HepG2 (cell line): ENCODE data around the gene UCK2. TPM values are rescaled to one million over a fixed set of nuclear protein-coding genes. Genes with fewer than 3 reads are reported as not detected.

Experiments
- BCL6 ChIP-seq: IDR thresholded peaks from 2 replicates; pipeline ENCODE4 v1.6.1; 2016; ENCODE audit warnings: missing genetic modification reagents, missing compliant biosample characterization
- CENPBD1 ChIP-seq: sonication (generic); formaldehyde crosslinking; IDR thresholded peaks from 2 replicates; pipeline ENCODE4 v1.8.0; 2022; ENCODE audit warnings: missing genetic modification reagents, low read depth, mild to moderate bottlenecking, borderline replicate concordance
- CREB3 ChIP-seq: sonication (generic); formaldehyde crosslinking; IDR thresholded peaks from 2 replicates; pipeline ENCODE4 v1.5.0; 2020; ENCODE audit warnings: missing genetic modification reagents
- FOXA1 ChIP-seq, 2 experiments: fragments of 450-650 bp in 1 of 2; sonication (generic) in 1 of 2; formaldehyde crosslinking in 1 of 2; IDR thresholded peaks; 2 replicates each; pipeline versions ENCODE4 v1.4.0 to v1.6.1; 2016 to 2020; ENCODE audit warnings: missing genetic modification reagents in 1 of 2
- HOXA3 ChIP-seq: sonication (generic); formaldehyde crosslinking; IDR thresholded peaks from 2 replicates; pipeline ENCODE4 v1.5.0; 2020; ENCODE audit warnings: missing genetic modification reagents
- KLF15 ChIP-seq: sonication (generic); formaldehyde crosslinking; IDR thresholded peaks from 2 replicates; pipeline ENCODE4 v1.8.1; 2023; ENCODE audit warnings: borderline replicate concordance, mild to moderate bottlenecking, inconsistent platforms, missing genetic modification reagents, mixed read lengths
- LBX2 ChIP-seq: sonication (generic); formaldehyde crosslinking; IDR thresholded peaks from 2 replicates; pipeline ENCODE4 v1.5.0; 2020; ENCODE audit warnings: missing genetic modification reagents, mild to moderate bottlenecking, borderline replicate concordance
- MEIS2 ChIP-seq: sonication (generic); formaldehyde crosslinking; IDR thresholded peaks from 2 replicates; pipeline ENCODE4 v1.9.0; 2021; ENCODE audit warnings: mild to moderate bottlenecking, missing genetic modification reagents
- MXD4 ChIP-seq: IDR thresholded peaks from 2 replicates; pipeline ENCODE4 v1.6.1; 2016; ENCODE audit warnings: mild to moderate bottlenecking, missing biosample characterization, missing genetic modification reagents
- NFAT5 ChIP-seq: sonication (generic); formaldehyde crosslinking; IDR thresholded peaks from 2 replicates; pipeline ENCODE4 v1.4.0; 2020; ENCODE audit warnings: missing genetic modification reagents
- NFYC ChIP-seq: IDR thresholded peaks from 2 replicates; pipeline ENCODE4 v1.6.1; 2016; ENCODE audit warnings: missing genetic modification reagents, missing compliant biosample characterization
- SIX1 ChIP-seq: sonication (generic); formaldehyde crosslinking; IDR thresholded peaks from 2 replicates; pipeline ENCODE4 v1.4.0; 2020; ENCODE audit warnings: missing genetic modification reagents, borderline replicate concordance
- TCF7L2 ChIP-seq: IDR thresholded peaks from 2 replicates; pipeline ENCODE4 v1.6.1; 2011; ENCODE audit warnings: mild to moderate bottlenecking, low read depth, low read length, moderate library complexity
- ZFP41 ChIP-seq: sonication (generic); formaldehyde crosslinking; IDR thresholded peaks from 2 replicates; pipeline ENCODE4 v1.4.0; 2020; ENCODE audit warnings: mild to moderate bottlenecking, missing genetic modification reagents, borderline replicate concordance
- ZNF12 ChIP-seq: sonication (generic); formaldehyde crosslinking; IDR thresholded peaks from 2 replicates; pipeline ENCODE4 v1.5.0; 2020; ENCODE audit warnings: missing genetic modification reagents
- ZNF335 ChIP-seq: sonication (generic); formaldehyde crosslinking; IDR thresholded peaks from 2 replicates; pipeline ENCODE4 v1.4.0; 2020; ENCODE audit warnings: missing genetic modification reagents
- ZNF484 ChIP-seq: sonication (generic); formaldehyde crosslinking; IDR thresholded peaks from 2 replicates; pipeline ENCODE4 v1.5.1; 2020; ENCODE audit warnings: mild to moderate bottlenecking, low read depth, missing genetic modification reagents, borderline replicate concordance
- ZNF766 ChIP-seq: sonication (generic); formaldehyde crosslinking; IDR thresholded peaks from 2 replicates; pipeline ENCODE4 v1.5.0; 2020; ENCODE audit warnings: missing genetic modification reagents, borderline replicate concordance
- ZNF772 ChIP-seq: sonication (generic); formaldehyde crosslinking; IDR thresholded peaks from 2 replicates; pipeline ENCODE4 v1.5.0; 2020; ENCODE audit warnings: mild to moderate bottlenecking, missing genetic modification reagents
- polyA plus RNA-seq, 8 experiments: library from polyadenylated mRNA; depleted of rRNA in 3 of 8; stranded (reverse) in 7 of 8; unstranded in 1 of 8; fragments of >200 nt; fragmentation: Illumina TruSeq in 4 of 8; extraction: Trizol in 4 of 8; gene quantifications; 2 replicates each; pipeline versions ENCODE4 v1.2.1 to v1.2.3, GENCODE V29; 2011 to 2016; ENCODE audit warnings: low read depth in 4 of 8, missing spikeins in 1 of 8, mixed read lengths in 1 of 8; ENCODE audit not compliant: insufficient read depth in 1 of 8
- total RNA-seq, 5 experiments: library from RNA; depleted of rRNA; stranded (reverse); fragments of >200 nt; fragmentation: Illumina TruSeq; extraction: Trizol; gene quantifications; 2 replicates each; pipeline ENCODE4 v1.2.3, GENCODE V29; 2016; ENCODE audit warnings: low read depth in 1 of 5
- TF ChIP-seq, protein P1 (sequence below): sonication (generic); formaldehyde crosslinking; IDR thresholded peaks from 2 replicates; pipeline ENCODE4 v1.4.0; 2020; ENCODE audit warnings: missing genetic modification reagents, mild to moderate bottlenecking, borderline replicate concordance

The UCK2 gene
- total and polyA plus RNA-seq, 2 of the 13 experiments (the other 11 are each of a cell fraction or from before 2014, with no cell fraction given) = 64.3 to 78.0 TPM

GRCh38 chr1:165828103-165828668 is 772 bp downstream of the UCK2 start (continued):
- TF ChIP-seq CREB3 (no peak), TCF7L2 (no peak), HOXA3 (CRISPR knock-in tag) (no peak), MXD4 (no peak), ZNF766 (CRISPR knock-in tag) (no peak), ZNF484 (CRISPR knock-in tag) (no peak), ZNF12 (CRISPR knock-in tag) (no peak), NFAT5 (CRISPR knock-in tag) (no peak), ZNF335 (CRISPR knock-in tag) (no peak), LBX2 (CRISPR knock-in tag) (no peak), CENPBD1 (CRISPR knock-in tag) (no peak), KLF15 (no peak), BCL6 (CRISPR knock-in tag) (peak; percentile 14; the same call in 1 of the 2 replicates), SIX1 (CRISPR knock-in tag) (no peak), NFYC (CRISPR knock-in tag) (no peak), MEIS2 (CRISPR knock-in tag) (no peak), ZNF772 (CRISPR knock-in tag) (no peak), ZFP41 (CRISPR knock-in tag) (no peak), FOXA1 (IDR thresholded peaks at IDR 0.05) (no peak), FOXA1 (CRISPR knock-in tag; IDR thresholded peaks at IDR 0.05) (no peak)
- TF ChIP-seq, protein P1, sequence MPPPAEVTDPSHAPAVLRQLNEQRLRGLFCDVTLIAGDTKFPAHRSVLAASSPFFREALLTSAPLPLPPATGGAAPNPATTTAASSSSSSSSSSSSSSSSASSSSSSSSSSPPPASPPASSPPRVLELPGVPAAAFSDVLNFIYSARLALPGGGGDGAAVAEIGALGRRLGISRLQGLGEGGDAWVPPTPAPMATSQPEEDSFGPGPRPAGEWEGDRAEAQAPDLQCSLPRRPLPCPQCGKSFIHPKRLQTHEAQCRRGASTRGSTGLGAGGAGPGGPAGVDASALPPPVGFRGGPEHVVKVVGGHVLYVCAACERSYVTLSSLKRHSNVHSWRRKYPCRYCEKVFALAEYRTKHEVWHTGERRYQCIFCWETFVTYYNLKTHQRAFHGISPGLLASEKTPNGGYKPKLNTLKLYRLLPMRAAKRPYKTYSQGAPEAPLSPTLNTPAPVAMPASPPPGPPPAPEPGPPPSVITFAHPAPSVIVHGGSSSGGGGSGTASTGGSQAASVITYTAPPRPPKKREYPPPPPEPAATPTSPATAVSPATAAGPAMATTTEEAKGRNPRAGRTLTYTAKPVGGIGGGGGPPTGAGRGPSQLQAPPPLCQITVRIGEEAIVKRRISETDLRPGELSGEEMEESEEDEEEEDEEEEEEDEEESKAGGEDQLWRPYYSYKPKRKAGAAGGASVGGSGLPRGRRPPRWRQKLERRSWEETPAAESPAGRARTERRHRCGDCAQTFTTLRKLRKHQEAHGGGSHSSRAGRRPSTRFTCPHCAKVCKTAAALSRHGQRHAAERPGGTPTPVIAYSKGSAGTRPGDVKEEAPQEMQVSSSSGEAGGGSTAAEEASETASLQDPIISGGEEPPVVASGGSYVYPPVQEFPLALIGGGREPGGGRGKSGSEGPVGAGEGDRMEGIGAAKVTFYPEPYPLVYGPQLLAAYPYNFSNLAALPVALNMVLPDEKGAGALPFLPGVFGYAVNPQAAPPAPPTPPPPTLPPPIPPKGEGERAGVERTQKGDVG = no peak
